Measurements from ENCODE around the gene APBB2.

APBB2 gene

GRCh38 chr4:41232406-41232805 lies 18.1 kb upstream of the APBB2 start:
- Histone ChIP-seq H3K27me3 (ENCODE audit: insufficient read depth, low read depth) (no peaks in the 10 kb centered on the region), H3K36me3 (ENCODE audit: insufficient read depth) (no peaks in the 10 kb centered on the region), H4K20me1 (ENCODE audit: insufficient read depth) (no peaks in the 10 kb centered on the region), H3K9ac (no peak overlapping the region), H2AFZ (ENCODE audit: low read depth) (no peak overlapping the region), H3K79me2 (ENCODE audit: insufficient read depth, low read depth) (no peaks in the 10 kb centered on the region), H3K4me1 (ENCODE audit: low read depth, poor library complexity, severe bottlenecking) (no peaks in the 10 kb centered on the region), H3K4me3 (IDR thresholded peaks at IDR 0.05; ENCODE audit: insufficient read depth, low read depth, low read length) (no peak overlapping the region), H3K4me2 (no peak overlapping the region), H3K27ac (no peak overlapping the region)
- no peak for TF ChIP-seq CTCF (conservative IDR thresholded peaks at IDR 0.05; ENCODE audit: low read depth, low read length)

- Histone ChIP-seq H3K4me2 (no peak overlapping the region), H3K4me3 (IDR thresholded peaks at IDR 0.05; ENCODE audit: insufficient read depth, low read depth, low read length) (no peak overlapping the region), H3K79me2 (ENCODE audit: insufficient read depth, low read depth) (no peaks in the 10 kb centered on the region), H3K27me3 (ENCODE audit: insufficient read depth, low read depth) (no peaks in the 10 kb centered on the region), H3K4me1 (ENCODE audit: low read depth, poor library complexity, severe bottlenecking) (no peaks in the 10 kb centered on the region), H2AFZ (ENCODE audit: low read depth) (no peak overlapping the region), H3K27ac (no peak overlapping the region), H3K9ac (no peak overlapping the region), H3K36me3 (ENCODE audit: insufficient read depth) (no peaks in the 10 kb centered on the region), H4K20me1 (ENCODE audit: insufficient read depth) (no peaks in the 10 kb centered on the region)
- no peak for TF ChIP-seq CTCF (conservative IDR thresholded peaks at IDR 0.05; ENCODE audit: low read depth, low read length)
These were observed 13.6 kb upstream of the APBB2 start for GRCh38 chr4:41227902-41228301.

GRCh38 chr4:41221850-41222645 lies 7.7 kb upstream of the APBB2 start:
- no peak overlapping the region for H3K4me3 ChIP-seq (IDR thresholded peaks at IDR 0.05; ENCODE audit: insufficient read depth, low read depth, low read length)
- peaks cover under 1% of the 10 kb centered on the region for H3K4me1 ChIP-seq (ENCODE audit: low read depth, poor library complexity, severe bottlenecking)
- no peaks in the 10 kb centered on the region for H3K27me3 ChIP-seq (ENCODE audit: insufficient read depth, low read depth)
- H3K27ac ChIP-seq = no peak overlapping the region
- no peak overlapping the region for H3K9ac ChIP-seq
- H3K36me3 ChIP-seq (ENCODE audit: insufficient read depth) = no peaks in the 10 kb centered on the region
- no peak for TF ChIP-seq CTCF (conservative IDR thresholded peaks at IDR 0.05; ENCODE audit: low read depth, low read length)
- H3K4me2 ChIP-seq = no peak overlapping the region
- no peaks in the 10 kb centered on the region for H4K20me1 ChIP-seq (ENCODE audit: insufficient read depth)
- H2AFZ ChIP-seq (ENCODE audit: low read depth) = no peak overlapping the region
- H3K79me2 ChIP-seq (ENCODE audit: insufficient read depth, low read depth) = no peaks in the 10 kb centered on the region

GRCh38 chr4:41219421-41219950 lies 5.1 kb upstream of the APBB2 start:
- H3K4me2 ChIP-seq = no peak overlapping the region
- H3K9ac ChIP-seq = no peak overlapping the region
- no peaks in the 10 kb centered on the region for H3K27me3 ChIP-seq (ENCODE audit: insufficient read depth, low read depth)
- H3K4me3 ChIP-seq (IDR thresholded peaks at IDR 0.05; ENCODE audit: insufficient read depth, low read depth, low read length) = no peak overlapping the region
- H3K4me1 ChIP-seq (ENCODE audit: low read depth, poor library complexity, severe bottlenecking) = peaks cover 9% of the 10 kb centered on the region
- no peak overlapping the region for H3K27ac ChIP-seq
- no peaks in the 10 kb centered on the region for H4K20me1 ChIP-seq (ENCODE audit: insufficient read depth)
- no peak for TF ChIP-seq CTCF (conservative IDR thresholded peaks at IDR 0.05; ENCODE audit: low read depth, low read length)
- no peak overlapping the region for H2AFZ ChIP-seq (ENCODE audit: low read depth)
- H3K36me3 ChIP-seq (ENCODE audit: insufficient read depth) = no peaks in the 10 kb centered on the region
- H3K79me2 ChIP-seq (ENCODE audit: insufficient read depth, low read depth) = no peaks in the 10 kb centered on the region

Measured in KMS-11 (cell line).